GM18873 (cell line): ENCODE results near the gene TSC22D4.
"Not testable (repeated sequence)": the region's sequence is repeated elsewhere in the genome, so short reads cannot be mapped to it uniquely, and the experiment has no call there.

Source experiments
- ATAC-seq: cut with Tn5 transposase; IDR thresholded peaks from one replicate; pipeline ENCODE4 v1.9.1; 2021; ENCODE audit warnings: mild to moderate bottlenecking, moderate library complexity, moderate number of reproducible peaks; ENCODE audit not compliant: unreplicated experiment, low FRiP score

Gene TSC22D4

DNA sequence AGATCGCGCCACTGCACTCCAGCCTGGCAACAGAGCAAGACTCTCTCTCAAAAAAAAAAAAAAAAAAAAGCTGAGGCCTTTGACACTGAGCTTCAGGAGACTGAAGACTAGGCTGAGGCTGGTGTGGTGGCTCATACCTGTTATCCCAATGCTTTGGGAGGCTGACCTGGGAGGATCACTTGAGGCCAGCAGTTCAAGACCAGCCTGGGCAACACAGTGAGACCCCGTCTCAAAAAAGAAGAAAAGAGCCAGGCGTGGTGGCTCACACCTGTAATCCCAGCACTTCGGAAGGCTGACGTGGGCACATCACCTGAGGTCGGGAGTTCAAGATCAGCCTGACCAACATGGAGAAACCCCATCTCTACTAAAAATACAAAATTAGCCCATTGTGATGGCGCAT is 31.7 kb downstream of the TSC22D4 start:
- ATAC-seq = not testable (repeated sequence)

GRCh38 chr7:100446040-100446439 is 33.0 kb downstream of the TSC22D4 start:
- no peak for ATAC-seq

DNA sequence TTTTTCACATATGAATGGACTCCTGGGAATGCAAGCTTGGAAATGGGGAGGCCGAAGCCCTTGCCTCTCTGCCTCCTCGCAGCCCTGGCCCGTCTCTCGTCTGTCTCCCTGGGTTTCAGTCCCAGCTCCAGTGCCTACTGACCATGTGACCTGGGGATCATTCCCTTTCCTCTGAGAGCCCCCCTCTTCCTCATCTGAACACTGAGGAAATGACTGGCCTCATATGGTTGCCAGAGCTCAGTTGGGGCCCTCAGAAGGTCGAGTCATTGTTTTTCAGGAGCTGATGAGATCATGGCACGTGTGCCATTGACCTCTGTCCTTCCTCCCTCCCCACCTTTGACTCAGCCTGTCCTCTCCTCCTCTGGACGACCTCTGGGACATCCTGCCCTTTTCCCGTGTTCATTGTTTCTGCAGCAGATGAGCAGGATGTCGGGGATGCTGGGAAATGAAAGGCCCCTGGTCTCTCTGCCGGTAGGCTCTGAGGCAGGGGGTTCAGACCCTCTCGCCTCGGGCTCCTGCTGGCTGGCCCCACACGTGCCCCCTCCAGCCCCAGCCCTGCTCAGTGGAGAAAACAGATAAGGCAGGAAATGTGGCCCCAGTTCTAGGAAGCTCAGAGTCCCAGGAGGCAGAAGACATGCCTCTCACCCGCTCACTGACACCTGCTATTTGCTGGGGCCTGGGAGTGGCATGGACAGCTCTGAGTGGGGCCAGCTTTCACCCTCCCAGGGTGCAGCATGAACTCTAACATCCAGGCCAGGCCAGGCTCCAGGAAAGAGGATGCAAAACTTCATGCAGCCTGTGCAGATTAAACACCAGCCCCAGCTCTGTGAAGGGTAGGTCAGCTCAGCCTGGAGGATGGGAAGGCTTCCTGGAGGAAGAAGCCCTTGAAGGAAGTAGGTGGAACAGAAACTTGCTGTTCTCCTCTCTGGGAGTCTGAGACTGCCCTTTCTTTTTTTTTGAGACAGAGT is 34.4 kb downstream of the TSC22D4 start:
- no peak for ATAC-seq

GRCh38 chr7:100443096-100443840 is 35.7 kb downstream of the TSC22D4 start:
- ATAC-seq = no peak

DNA sequence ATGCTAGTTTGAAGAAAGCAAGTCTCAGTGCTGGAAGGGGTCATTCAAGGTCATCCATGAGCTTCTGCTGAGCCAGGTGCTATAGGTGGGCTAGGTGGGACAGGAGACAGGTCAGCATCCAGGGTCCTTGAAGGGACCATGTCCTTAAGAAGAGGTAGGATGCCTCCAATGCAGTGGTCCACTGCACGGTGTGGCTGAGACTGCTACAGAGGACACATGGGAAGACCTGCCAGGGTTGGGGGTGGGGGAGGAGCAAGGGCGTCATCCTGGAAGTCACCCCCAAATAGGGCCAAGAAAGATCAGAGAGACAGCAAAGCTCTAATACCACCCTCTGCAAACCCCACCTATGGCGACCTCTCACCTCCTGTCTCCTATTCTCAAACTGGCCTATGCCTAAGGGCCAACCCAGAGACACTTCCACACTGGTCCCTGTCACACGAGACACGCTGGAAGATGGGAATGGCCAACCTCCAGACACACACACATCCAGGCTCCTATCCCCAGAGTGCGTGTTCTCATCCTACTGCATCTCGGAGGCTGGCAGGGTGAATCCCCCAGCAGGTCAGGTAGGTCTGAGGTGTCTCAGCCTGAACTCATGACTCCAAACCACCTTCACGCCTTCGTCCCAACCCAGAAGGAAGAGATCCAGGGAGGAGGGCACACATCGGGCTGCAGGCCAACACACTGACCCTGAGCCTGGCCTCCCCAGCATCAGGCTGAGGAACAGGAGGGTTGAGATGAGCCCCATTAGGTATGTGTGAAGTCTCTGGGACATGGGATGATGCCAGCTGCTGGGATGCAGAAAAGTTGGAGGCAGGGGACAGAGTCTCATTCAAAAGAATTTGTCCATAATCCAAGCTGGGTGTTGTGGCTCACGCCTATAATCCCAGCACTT is 37.1 kb downstream of the TSC22D4 start:
- ATAC-seq = no peak

GRCh38 chr7:100439244-100439643 is 39.8 kb downstream of the TSC22D4 start:
- ATAC-seq = not testable (repeated sequence)

- ATAC-seq = not testable (repeated sequence)
Observed at GRCh38 chr7:100438731-100439130, 40.3 kb downstream of the TSC22D4 start.

GRCh38 chr7:100438172-100438571 is 40.8 kb downstream of the TSC22D4 start:
- no peak for ATAC-seq

- ATAC-seq = no peak
Observed at GRCh38 chr7:100437150-100438100, 41.6 kb downstream of the TSC22D4 start.

DNA sequence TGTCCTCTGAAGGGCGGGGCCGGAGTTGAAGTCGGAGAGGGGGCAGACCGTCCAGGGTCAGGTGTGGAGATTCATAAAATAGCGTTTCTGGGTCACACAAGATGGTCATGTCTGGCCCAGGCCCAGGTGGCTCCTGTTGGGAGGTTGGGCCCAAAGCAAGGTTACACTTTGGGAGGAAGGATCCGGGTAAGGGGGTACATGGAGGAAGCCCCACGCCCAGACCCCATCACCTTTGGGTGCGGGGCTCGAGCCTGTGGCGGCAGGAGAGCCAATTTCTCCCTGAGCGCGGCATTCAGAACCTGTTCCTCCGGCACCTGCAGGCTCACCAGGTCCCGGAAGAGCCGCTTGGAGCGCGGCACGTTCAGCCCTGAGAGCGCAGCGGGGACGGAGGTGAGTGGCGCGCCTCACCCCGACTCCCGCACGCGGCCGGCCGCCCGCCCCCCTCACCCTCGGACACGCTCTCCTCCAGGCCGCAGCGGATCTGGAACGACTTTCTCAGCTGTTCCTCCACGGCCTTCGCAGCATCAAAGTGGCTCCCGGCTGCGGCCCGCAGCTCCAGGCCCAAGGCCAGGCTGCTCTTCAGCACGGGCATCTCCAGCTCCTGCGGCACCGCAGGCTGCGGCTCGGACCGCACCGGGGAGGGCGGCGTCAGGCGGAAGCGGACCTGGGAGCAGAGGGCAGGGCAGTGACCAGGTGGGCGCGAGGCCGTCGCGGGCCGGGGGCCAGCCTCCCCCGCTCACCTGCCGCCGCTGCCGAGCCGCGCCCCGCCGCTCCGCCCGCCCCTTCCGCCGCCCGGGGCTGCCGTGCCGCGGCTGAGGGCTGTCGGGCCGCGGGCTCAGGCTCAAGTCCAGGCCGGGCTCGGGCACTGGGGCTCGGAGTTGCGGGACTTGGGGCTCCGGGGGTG is 43.4 kb downstream of the TSC22D4 start:
- ATAC-seq = peak; percentile 12

DNA sequence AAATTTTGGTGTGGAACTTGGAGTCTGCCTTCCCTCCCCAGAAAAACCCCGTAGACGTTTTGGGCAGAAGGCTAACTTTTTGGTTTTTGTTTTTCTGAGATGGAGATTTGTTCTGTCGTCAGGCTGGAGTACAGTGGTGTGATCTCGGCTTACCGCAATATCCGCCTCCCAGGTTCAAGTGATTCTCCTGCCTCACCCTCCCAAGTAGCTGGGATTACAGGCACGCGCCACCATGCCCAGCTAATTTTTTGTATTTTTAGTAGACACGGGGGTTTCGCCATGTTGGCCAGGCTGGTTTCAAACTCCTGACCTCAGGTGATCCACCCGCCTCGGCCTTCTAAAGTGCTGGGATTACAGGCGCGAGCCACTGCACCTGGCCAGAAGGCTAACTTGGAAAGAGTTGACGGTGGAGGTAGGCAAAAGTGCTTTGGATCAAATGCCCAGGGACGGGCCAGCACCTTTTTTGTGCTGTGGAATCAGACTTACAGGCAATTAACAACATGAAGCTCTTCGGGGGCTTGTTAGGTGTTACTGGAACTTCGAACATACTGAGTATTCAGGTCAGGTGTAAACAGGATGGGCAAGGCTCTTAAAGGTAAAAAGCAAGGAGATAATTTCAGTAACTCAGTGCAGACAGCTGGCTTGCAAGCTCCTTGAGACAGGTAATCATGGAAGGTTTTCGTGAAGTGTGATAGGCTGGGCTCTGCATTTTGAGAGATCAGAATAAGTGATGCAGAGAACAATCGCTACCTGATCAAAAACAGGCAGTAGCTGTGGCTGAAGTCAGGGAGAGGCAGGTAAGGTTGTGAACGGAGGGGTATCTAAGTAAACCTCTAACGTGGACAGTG is 44.5 kb downstream of the TSC22D4 start:
- ATAC-seq = no peak

GRCh38 chr7:100433592-100434296 is 45.3 kb downstream of the TSC22D4 start:
- ATAC-seq = no peak

- ATAC-seq = no peak
Observed at GRCh38 chr7:100433276-100433591, 45.8 kb downstream of the TSC22D4 start.

GRCh38 chr7:100432621-100433275 is 46.3 kb downstream of the TSC22D4 start:
- no peak for ATAC-seq

- no peak for ATAC-seq
Observed at GRCh38 chr7:100432053-100432452, 47.0 kb downstream of the TSC22D4 start.

- ATAC-seq = no peak
Observed at GRCh38 chr7:100431286-100431735, 47.7 kb downstream of the TSC22D4 start.
